NCI-H774 (cell line): Measurements from ENCODE around the gene RNASE9.
A peak's percentile ranks its signal among the peaks of the same experiment; 100 is the strongest.
"Not testable (repeated sequence)": the region's sequence is repeated elsewhere in the genome, so short reads cannot be mapped to it uniquely, and the experiment has no call there.

Experiments used
- DNase-seq: peaks from one replicate; lab custom pipeline; 2025; lab: John Stamatoyannopoulos, UW

RNASE9 gene

GRCh38 chr14:20572382-20572990 lies 11.6 kb upstream of the RNASE9 start:
- DNase-seq = not testable (repeated sequence)

- not testable (repeated sequence) for DNase-seq
These were observed 9.9 kb upstream of the RNASE9 start for GRCh38 chr14:20570720-20571119.

- not testable (repeated sequence) for DNase-seq
These were observed 9.0 kb upstream of the RNASE9 start for GRCh38 chr14:20569865-20570264.

- DNase-seq = no peak
These were observed 8.2 kb upstream of the RNASE9 start for GRCh38 chr14:20569066-20569465.

GRCh38 chr14:20568393-20568792 lies 7.5 kb upstream of the RNASE9 start:
- DNase-seq = no peak

- DNase-seq = not testable (repeated sequence)
These were observed 6.4 kb upstream of the RNASE9 start for GRCh38 chr14:20567199-20567598.

- DNase-seq = no peak
These were observed 3.7 kb upstream of the RNASE9 start for GRCh38 chr14:20564501-20564997.

- DNase-seq = no peak
These were observed 3.1 kb upstream of the RNASE9 start for GRCh38 chr14:20563971-20564370.

- no peak for DNase-seq
These were observed 1.4 kb downstream of the RNASE9 start for GRCh38 chr14:20559461-20559904.

GRCh38 chr14:20557212-20557542 lies 3.7 kb downstream of the RNASE9 start:
- DNase-seq = no peak

- DNase-seq = no peak
These were observed 4.2 kb downstream of the RNASE9 start for GRCh38 chr14:20556500-20557211.

GRCh38 chr14:20555845-20556244 lies 5.0 kb downstream of the RNASE9 start:
- no peak for DNase-seq

- DNase-seq = no peak
These were observed 7.8 kb downstream of the RNASE9 start for GRCh38 chr14:20553024-20553423.

- DNase-seq = no peak
These were observed 9.2 kb downstream of the RNASE9 start for GRCh38 chr14:20551606-20552005.

- DNase-seq = no peak
These were observed 9.9 kb downstream of the RNASE9 start for GRCh38 chr14:20550926-20551325.

- DNase-seq = no peak
These were observed 12.3 kb downstream of the RNASE9 start for GRCh38 chr14:20548414-20549158.

- no peak for DNase-seq
These were observed 14.0 kb downstream of the RNASE9 start for GRCh38 chr14:20546877-20547276.

- no peak for DNase-seq
These were observed 20.9 kb downstream of the RNASE9 start for GRCh38 chr14:20539906-20540305.

GRCh38 chr14:20530771-20531571 lies 29.9 kb downstream of the RNASE9 start:
- peak; percentile 15 for DNase-seq

- DNase-seq = no peak
These were observed 31.0 kb downstream of the RNASE9 start for GRCh38 chr14:20529806-20530205.

GRCh38 chr14:20524027-20524426 lies 36.8 kb downstream of the RNASE9 start:
- no peak for DNase-seq

GRCh38 chr14:20522332-20522731 lies 38.5 kb downstream of the RNASE9 start:
- DNase-seq = no peak
